Esophagus squamous epithelium (tissue), 4 donors: Measurements from ENCODE around the gene MEF2D.

Experiments used
- CTCF ChIP-seq, 6 experiments: fragments of 450-650 bp in 4 of 6; fragments of 200-600 bp in 2 of 6; sonication (generic) in 2 of 6; IDR thresholded peaks; one replicate each; pipeline ENCODE4 v1.5.1; 2016 to 2019; ENCODE audit warnings: antibody characterized with exemption in 6 of 6, mild to moderate bottlenecking in 4 of 6, moderate library complexity in 4 of 6
- POLR2A ChIP-seq, 4 donors: fragments of 450-650 bp; IDR thresholded peaks; one replicate each; pipeline ENCODE4 v1.6.1; 2017; ENCODE audit warnings: antibody characterized with exemption in 4 of 4, mild to moderate bottlenecking in 4 of 4, moderate library complexity in 3 of 4

GRCh38 chr1:156537027-156537426 is 36.5 kb upstream of the MEF2D start:
- no peak for TF ChIP-seq CTCF (IDR thresholded peaks at IDR 0.05)
- TF ChIP-seq POLR2A (IDR thresholded peaks at IDR 0.05) = no peak
